Measurements from ENCODE around the gene UBE3B.

UBE3B gene

DNA sequence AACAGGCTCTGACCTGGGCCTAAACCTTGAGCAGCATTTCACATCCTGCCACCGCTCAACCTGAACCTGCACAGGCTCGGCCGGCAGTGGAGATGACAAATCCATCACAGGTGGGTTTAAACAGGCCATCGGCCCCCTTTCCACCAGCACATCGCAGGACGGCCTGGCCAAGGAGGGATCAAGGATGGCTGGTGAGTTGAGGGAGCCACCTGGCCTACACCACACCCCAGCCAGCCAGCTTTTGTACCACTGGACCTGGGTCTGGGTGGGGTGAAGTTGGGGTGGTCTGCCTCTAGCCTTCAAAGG lies 81.7 kb downstream of the UBE3B start:
- ATAC-seq, result no peak
- no peak for TF ChIP-seq PATZ1 (CRISPR knock-in tag; IDR thresholded peaks at IDR 0.05; ENCODE audit: borderline replicate concordance)
- no peak for TF ChIP-seq SNAI2 (CRISPR knock-in tag; IDR thresholded peaks at IDR 0.05)
- TF ChIP-seq ESRRG (CRISPR knock-in tag; IDR thresholded peaks at IDR 0.05), result no peak
- TF ChIP-seq ZNF8 (CRISPR knock-in tag; IDR thresholded peaks at IDR 0.05), result no peak

GRCh38 chr12:109559601-109560000 lies 82.2 kb downstream of the UBE3B start:
- TF ChIP-seq CSRNP3 (CRISPR knock-in tag; IDR thresholded peaks at IDR 0.05), result no peak
- no peak for TF ChIP-seq TCF4 (CRISPR knock-in tag; IDR thresholded peaks at IDR 0.05; ENCODE audit: borderline replicate concordance)
- no peak for TF ChIP-seq ZNF565 (CRISPR knock-in tag; conservative IDR thresholded peaks at IDR 0.05; ENCODE audit: low read depth)
- no peak for TF ChIP-seq ESRRG (CRISPR knock-in tag; IDR thresholded peaks at IDR 0.05)
- TF ChIP-seq TOX (CRISPR knock-in tag; IDR thresholded peaks at IDR 0.05; ENCODE audit: borderline replicate concordance), result no peak
- no peak for TF ChIP-seq PATZ1 (CRISPR knock-in tag; IDR thresholded peaks at IDR 0.05; ENCODE audit: borderline replicate concordance)
- no peak for TF ChIP-seq ISL1 (CRISPR knock-in tag; IDR thresholded peaks at IDR 0.05)
- TF ChIP-seq ZFP30 (CRISPR knock-in tag; IDR thresholded peaks at IDR 0.05), result no peak
- TF ChIP-seq ZNF70 (CRISPR knock-in tag; IDR thresholded peaks at IDR 0.05), result no peak
- no peak for TF ChIP-seq BACH2 (CRISPR knock-in tag; IDR thresholded peaks at IDR 0.05; ENCODE audit: borderline replicate concordance)
- TF ChIP-seq CREB5 (CRISPR knock-in tag; IDR thresholded peaks at IDR 0.05; ENCODE audit: low read depth), result no peak
- TF ChIP-seq OSR1 (CRISPR knock-in tag; IDR thresholded peaks at IDR 0.05), result no peak
- no peak for TF ChIP-seq PPARA (CRISPR knock-in tag; IDR thresholded peaks at IDR 0.05; ENCODE audit: borderline replicate concordance)
- no peak for TF ChIP-seq SNAI2 (CRISPR knock-in tag; IDR thresholded peaks at IDR 0.05)
- TF ChIP-seq ARNTL (CRISPR knock-in tag; IDR thresholded peaks at IDR 0.05; ENCODE audit: borderline replicate concordance, low read depth), result no peak
- TF ChIP-seq RARB (CRISPR knock-in tag; IDR thresholded peaks at IDR 0.05), result no peak
- ATAC-seq, result no peak

DNA sequence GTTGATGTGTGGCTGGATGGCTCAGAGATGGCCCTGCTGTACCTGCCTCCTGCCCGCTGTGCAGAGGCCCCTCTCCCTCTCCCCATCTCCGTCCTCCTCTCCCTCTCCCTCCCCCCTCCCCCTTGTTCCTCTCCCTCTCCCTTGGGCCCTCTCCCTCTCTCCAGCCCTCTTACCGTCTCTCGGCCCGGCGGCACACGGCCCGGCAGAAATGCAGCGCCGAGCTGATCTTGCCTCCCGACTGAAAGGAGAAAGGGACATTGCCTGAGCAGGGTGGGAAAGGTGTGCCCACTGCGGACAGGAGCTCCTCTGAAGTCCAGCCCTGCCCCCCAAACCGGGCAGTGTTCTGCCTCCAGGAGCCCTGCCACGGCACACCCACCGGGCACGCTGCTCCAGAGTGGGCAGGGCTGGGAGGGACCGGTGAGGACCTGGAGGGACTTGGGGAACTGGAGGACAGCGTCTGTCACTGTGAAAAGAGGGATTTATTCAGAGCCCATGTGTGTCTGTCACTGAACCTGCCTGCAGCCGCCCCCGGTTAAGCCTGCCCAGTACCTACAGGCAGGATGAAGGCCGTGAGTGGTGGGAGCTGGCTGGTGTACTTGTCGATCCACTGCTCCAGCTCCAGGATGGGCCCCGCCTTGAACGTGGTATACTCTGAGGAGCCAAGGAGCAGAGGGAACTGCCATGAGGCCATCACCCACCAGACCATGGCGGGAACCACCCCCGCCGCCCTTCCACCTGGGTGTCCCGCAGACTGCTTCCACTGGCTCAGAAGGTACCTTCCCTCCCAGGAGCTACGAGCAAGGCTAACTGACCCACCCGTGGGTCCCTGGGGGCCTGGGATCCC lies 83.7 kb downstream of the UBE3B start:
- ATAC-seq, result no peak
- TF ChIP-seq ESRRG (CRISPR knock-in tag; IDR thresholded peaks at IDR 0.05) (no peak), PATZ1 (CRISPR knock-in tag; IDR thresholded peaks at IDR 0.05; ENCODE audit: borderline replicate concordance) (no peak), CSRNP3 (CRISPR knock-in tag; IDR thresholded peaks at IDR 0.05) (no peak), TOX (CRISPR knock-in tag; IDR thresholded peaks at IDR 0.05; ENCODE audit: borderline replicate concordance) (no peak), ARNTL (CRISPR knock-in tag; IDR thresholded peaks at IDR 0.05; ENCODE audit: borderline replicate concordance, low read depth) (no peak)
- TF ChIP-seq, protein P1, sequence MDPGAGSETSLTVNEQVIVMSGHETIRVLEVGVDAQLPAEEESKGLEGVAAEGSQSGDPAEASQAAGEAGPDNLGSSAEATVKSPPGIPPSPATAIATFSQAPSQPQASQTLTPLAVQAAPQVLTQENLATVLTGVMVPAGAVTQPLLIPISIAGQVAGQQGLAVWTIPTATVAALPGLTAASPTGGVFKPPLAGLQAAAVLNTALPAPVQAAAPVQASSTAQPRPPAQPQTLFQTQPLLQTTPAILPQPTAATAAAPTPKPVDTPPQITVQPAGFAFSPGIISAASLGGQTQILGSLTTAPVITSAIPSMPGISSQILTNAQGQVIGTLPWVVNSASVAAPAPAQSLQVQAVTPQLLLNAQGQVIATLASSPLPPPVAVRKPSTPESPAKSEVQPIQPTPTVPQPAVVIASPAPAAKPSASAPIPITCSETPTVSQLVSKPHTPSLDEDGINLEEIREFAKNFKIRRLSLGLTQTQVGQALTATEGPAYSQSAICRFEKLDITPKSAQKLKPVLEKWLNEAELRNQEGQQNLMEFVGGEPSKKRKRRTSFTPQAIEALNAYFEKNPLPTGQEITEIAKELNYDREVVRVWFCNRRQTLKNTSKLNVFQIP (CRISPR knock-in tag; IDR thresholded peaks at IDR 0.05; ENCODE audit: borderline replicate concordance, low read depth), result no peak

All from SK-N-SH treated with all-trans-retinoic acid at 6 μM for 48 hours (cell line).